ENCODE data around the gene TAP1.
"Not testable (repeated sequence)": the region's sequence is repeated elsewhere in the genome, so short reads cannot be mapped to it uniquely, and the experiment has no call there.

TAP1 gene, protein sequence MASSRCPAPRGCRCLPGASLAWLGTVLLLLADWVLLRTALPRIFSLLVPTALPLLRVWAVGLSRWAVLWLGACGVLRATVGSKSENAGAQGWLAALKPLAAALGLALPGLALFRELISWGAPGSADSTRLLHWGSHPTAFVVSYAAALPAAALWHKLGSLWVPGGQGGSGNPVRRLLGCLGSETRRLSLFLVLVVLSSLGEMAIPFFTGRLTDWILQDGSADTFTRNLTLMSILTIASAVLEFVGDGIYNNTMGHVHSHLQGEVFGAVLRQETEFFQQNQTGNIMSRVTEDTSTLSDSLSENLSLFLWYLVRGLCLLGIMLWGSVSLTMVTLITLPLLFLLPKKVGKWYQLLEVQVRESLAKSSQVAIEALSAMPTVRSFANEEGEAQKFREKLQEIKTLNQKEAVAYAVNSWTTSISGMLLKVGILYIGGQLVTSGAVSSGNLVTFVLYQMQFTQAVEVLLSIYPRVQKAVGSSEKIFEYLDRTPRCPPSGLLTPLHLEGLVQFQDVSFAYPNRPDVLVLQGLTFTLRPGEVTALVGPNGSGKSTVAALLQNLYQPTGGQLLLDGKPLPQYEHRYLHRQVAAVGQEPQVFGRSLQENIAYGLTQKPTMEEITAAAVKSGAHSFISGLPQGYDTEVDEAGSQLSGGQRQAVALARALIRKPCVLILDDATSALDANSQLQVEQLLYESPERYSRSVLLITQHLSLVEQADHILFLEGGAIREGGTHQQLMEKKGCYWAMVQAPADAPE

DNA sequence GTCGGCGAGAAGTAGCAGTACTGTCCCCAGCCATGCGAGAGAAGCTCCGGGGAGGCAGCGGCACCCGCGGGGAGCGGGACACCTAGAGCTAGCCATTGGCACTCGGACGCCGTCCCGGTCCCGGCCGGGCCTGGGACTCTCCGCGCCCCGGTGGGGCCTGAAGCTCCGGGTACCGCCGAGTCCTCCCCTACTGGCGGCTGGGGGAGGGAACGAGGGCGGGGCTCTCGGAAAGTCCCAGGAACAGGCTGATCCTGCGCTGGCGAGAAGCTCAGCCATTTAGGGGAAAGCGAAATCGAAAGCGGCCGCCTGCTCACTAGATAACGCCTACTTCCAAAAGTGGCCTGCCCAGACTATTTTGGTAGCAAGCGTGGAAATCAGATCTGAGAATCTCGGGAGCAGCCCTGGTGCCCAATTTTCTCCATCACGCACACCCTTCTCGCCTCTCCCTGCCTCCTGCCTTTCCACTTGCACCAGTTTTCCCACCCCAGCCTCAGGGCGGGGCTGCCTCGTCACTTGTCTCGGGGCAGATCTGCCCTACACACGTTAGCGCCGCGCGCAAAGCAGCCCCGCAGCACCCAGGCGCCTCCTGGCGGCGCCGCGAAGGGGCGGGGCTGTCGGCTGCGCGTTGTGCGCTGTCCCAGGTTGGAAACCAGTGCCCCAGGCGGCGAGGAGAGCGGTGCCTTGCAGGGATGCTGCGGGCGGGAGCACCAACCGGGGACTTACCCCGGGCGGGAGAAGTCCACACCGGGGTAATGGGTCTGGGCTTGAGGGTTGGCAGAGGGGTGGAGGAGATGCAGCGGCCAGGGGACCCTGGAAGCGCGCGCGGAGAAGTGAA lies at the start of gene TAP1, which contains the start of gene PSMB9:
Gene TAP1, minus strand, starts transcription at position 164 of the 835 bp plus-strand sequence. Its CDS starts 68 bp downstream, at position 96.
Gene PSMB9, plus strand, starts transcription at position 652 of the 835 bp plus-strand sequence. Its CDS starts 38 bp downstream, at position 690.
- peak; percentile 95 for DNase-seq

DNA sequence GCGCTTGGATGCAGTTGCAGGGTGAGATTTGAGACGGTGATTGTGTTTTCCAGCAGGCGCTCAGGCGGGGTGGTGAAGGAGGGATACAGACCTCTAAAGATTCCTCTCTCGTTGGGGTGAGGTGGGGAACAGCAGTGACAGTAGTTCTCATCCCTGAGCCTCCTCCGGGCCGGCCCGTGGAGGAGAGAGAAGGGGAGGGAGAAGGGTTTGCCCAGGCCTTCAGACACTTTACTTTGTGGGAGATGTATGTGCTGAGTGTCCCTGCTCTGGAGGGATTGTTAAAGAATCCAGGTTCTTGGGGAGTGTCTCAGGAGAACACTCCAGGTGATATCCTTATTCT lies 41.5 kb upstream of the TAP1 start:
- no peak for DNase-seq

DNA sequence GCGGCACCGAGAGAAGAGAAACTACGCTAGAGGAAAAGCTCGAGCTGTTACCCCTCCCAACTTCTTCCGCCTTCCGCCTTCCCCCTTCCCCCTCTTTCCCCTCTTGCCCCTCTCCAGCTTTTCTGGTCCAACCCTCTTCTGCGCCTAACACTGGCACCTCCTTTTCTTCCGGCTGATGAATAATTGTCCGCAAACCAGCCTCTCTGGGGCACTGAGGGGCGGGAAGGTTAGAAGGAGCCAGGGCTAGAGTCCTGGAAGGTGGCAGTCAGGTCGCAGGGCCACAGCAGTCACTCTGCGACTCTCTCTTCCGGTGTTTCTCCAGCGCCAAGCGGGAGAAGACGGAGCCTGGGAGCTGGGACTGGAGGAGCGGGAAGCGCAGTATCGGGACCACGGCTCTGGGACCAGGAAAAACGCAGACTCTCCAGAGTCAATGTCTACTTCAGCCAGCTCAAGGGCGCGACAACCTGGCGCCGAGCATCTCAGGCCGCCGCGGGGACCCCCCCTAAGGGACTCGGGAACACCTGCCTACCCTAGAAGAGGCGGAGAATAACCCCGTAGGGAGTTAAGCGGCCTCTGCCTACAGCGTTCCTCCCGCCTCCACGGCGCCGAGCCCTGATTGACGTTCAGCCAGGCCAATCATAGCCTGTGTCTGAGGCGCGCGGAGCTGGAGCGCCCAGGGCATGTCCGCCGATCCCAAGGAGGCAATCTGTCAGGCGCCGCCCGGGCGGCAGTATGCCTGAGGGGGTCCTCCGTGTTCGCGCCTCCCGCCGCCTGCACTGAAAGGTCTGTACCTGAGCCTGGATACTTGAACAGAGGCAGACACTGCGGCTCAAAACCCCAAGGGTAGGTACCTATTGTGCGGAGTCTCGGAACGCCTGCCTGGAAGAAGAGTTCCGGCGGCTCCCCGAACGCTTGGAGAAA lies 40.8 kb upstream of the TAP1 start:
- peak; percentile 93 for DNase-seq

DNA sequence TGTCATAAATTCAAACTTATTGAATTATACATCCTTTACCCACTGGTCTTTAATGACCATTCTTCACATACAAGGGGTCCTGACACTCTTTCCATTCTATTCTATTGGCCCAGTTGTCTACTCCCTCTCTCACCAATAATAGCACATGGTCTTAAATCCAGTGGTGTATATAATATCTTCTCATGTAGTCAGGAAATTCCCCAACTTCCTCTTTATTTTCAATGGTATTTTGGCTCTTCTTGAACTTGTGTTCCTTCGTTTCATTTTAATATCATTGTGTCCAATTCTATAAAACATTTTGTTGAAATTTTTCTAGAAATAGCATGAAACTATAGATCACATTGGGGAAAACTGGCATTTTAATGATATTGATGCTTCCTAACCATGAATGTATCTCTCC lies 37.3 kb upstream of the TAP1 start:
- no peak for DNase-seq

DNA sequence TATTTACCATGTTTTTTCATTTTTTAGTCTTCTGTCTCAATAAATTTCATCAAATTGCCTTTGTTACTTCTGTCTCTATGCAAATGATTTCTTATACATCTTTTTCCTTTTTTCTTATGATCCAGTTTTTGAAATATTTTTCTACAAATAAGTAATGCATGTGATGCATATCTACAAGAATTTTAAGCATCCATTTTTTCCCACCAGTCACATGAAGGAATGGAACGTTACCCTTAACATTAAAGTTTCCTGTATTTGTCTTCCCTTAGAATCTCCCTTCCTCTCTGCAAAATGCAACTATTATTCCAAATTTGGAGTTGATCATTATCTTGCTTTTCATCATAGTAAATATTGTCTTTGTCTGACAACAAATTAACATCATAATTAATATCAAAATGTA lies 36.0 kb upstream of the TAP1 start:
- no peak for DNase-seq

DNA sequence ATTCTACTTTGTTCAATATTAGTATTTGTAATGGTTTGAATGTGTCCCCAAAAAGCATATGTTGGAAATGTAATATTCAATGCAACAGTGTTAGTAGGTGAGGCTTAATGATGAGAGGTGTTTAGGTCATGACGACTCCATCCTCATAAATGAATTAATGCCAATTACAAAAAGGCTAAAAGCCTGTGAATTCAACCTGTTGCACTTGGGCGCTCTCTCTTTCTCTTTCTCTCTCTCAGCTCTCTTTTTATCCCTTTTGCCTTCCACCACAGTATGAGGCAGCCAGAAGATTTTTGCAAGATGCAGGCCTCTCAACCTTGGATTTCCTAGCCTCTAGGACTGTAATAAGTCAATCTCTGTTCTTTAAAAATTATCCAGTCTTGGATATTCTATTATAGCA lies 35.1 kb upstream of the TAP1 start:
- DNase-seq, result no peak

DNA sequence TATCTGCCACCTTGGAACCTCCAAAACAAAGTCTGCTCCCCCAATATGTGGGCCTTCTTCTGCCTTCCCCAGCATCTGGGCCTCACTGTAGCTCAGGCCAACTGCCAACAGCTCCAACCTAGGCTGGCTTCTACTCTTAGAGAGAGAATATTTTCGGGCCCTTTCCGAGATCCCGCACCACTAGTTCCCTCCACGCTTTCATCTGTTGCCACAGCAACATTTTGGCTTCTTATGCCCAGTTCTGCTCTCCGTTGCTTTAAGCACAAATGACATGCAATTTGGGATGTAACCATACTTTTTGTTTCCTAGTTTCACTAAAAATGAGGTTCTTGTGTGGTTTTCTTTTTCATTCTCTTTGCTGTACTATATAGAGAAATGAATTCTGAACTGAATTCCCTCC lies 34.1 kb upstream of the TAP1 start:
- no peak for DNase-seq

DNA sequence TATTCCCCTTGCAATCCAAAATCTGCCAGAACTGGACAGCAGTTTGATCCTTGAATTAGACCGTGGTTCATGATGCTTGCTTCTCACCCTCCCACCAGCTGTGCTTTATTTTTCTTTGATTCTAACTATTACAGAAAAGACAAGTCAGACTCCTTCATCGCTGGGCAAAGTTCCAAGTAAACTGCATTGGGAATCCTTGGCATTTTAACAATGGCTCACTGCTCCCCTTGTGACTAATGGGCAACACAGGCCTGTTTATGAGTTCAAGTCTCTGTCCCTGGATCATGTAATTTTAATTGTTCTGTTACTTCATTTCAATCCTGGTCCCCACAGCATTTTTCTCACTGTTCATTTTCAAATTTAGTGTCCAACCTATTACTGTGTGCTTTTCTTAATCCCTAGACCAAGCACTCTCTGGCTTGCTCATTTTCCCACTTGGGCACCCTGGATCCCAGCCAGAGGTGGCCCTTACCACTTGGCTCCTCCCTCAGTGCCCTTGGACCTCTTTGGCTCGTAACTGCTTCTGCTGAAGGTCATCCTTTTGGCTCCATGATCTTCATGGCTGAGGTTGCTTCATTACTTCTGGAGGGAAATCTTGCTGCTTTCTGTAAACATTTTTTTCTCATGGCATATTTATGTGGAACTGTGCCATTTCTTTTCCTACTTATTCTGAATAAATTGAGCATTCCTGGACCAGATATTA lies 33.3 kb upstream of the TAP1 start:
- DNase-seq, result no peak

DNA sequence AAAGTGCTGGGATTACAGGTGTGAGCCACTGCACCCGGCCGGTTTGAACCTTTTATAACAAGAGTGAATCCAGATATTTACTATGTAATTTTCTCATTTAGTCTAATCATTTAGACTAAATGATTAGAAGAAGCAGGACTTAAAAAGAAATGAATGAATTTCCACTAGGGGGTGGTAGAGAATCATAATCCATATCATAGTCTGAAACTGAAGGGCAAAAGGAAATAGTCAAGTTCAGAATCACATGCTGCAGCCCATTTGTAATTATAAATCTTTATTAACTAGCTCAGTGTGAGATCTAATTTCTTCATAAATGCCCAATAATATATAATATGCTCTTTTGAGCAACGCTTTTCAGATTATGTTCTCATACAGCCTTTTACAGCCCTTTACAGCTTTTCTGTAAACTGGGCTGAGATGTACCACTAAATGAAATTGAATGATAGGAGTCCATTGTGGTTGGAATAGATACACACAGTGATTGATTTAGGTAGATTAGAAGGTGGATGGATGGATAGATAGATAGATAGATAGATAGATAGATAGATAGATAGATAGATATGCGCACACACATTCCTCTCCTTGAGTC lies 32.3 kb upstream of the TAP1 start:
- DNase-seq, result no peak

DNA sequence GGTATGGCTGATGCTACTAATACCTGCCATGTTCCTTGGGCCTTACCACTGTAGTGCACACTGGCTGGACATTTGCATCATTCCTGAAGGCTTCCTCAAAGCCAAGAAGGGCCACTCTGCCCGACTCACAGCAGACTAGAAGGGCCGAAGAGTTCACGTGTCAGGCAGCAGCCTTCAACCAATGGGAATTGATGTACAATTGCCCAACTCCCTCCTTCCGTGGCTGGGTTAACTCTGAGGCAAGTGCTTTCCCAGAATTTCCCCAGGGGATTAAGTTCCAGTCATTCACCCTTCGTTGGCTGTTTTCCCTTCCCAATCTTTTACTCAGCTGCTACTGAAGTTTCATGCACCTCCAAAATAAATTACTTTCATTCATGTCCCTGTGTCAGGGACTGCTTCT lies 30.3 kb upstream of the TAP1 start:
- no peak for DNase-seq

DNA sequence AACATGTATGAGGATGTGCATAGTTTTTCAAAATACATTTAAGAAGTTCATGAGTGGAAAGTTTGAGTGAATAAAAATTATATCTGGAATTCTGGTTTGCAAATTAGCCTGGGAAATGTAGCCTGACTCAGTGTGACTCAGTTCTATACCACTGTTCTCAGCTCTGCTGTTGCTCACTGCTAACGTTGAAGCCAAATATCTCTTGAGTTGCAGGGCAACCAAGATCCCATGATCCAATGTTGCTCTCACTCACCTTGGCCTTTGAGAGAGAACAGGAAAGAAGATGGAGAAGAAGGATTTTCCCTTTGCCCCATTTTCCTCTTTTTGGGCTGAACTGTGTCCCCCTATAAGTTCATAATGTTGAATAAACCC lies 29.4 kb upstream of the TAP1 start:
- no peak for DNase-seq

DNA sequence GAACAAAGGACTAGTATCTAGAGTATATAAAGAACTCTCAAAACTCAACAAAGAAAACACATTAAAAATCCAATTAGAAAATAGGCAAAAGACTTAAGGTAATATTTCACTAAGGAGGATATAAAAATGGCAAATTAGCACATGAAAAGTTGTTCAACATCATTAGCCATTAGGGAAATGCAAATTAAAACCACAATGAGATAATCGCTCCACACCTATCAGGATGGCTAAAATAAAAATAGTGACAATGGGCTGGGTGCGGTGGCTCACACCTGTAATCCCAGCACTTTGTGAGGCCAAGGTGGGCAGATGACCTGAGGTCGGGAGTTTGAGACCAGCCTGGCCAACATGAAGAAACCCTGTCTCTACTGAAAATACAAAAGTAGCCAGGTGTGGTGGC lies 27.5 kb upstream of the TAP1 start:
- DNase-seq, result not testable (repeated sequence)

DNA sequence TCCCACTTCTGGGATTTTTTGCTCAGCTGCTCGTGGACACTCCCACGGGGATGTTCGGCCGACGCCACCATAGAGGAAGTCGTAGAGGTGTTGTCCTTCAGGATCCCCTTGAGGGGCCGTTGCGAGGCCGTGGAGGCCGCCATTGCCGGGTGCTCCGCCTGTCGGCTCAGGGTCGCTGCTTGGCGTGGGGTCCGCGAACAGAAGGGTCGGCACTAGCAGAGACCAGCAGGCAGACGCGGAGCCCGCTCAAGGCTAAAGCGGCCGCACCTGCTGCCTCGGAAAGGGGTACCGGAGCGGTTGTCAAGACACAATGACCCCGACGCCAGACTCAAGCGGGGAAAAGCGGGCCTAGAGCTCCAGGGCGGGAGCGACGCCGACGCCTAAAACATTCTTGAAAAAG lies 26.2 kb upstream of the TAP1 start:
- no peak for DNase-seq

DNA sequence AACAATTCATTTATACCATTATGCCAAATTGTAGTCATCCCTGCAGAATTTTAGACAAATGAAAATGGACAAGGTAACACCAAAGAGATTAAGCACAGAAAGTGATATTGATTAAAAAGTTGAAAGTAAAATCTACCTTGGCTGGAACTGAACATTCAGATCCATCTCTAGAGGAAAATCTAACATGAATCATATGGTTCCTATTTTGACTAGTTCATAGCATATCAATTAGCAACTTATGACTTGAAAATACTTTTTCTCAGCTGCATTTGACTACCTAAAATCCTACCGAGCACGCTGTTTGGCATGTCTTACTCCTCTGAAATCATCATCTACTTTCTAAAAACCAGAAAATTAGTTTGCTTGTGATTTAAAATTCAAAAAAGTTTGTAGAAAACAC lies 23.1 kb upstream of the TAP1 start:
- no peak for DNase-seq

DNA sequence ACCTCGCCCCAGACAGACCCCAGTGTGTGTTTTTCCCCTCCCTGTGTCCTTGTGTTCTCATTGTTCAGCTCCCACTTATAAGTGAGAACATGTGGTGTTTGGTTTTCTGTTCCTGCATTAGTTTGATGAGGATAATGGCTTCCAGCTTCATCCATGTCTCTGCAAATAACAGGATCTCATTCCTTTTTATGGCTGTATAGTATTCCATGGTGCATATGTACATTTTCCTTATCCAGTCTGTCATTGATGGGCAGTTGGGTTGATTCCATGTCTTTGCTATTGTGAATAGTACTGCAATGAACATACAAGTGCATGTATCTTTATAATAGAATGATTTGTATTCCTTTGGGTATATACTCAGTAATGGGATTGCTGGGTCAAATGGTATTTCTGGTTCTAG lies 20.4 kb upstream of the TAP1 start:
- not testable (repeated sequence) for DNase-seq

DNA sequence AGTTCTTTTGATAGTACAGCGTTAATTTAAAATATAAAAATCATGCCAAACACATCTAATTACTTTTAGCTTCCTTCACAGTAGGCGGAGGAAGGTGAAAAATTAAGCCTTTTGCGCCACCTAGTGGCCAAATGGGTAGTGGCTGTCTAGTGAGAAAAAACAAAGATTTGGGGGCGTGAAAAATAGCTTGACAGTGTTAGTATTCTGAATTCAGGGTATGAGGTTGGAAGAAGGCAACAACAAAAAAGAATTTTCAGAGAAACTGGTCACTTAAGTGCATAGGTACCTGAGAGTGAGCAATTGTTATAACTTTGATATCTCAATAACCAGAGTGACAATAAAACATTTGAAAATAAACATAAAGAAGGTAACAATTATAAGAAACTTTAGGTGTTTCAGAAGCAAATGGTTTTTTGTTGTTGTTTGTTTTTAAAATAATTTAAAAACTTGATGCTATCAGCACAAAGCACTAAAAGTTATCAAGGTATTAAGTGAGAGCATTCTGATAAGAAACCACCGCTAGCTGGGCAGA lies 14.8 kb upstream of the TAP1 start:
- peak; percentile 92 for DNase-seq

DNA sequence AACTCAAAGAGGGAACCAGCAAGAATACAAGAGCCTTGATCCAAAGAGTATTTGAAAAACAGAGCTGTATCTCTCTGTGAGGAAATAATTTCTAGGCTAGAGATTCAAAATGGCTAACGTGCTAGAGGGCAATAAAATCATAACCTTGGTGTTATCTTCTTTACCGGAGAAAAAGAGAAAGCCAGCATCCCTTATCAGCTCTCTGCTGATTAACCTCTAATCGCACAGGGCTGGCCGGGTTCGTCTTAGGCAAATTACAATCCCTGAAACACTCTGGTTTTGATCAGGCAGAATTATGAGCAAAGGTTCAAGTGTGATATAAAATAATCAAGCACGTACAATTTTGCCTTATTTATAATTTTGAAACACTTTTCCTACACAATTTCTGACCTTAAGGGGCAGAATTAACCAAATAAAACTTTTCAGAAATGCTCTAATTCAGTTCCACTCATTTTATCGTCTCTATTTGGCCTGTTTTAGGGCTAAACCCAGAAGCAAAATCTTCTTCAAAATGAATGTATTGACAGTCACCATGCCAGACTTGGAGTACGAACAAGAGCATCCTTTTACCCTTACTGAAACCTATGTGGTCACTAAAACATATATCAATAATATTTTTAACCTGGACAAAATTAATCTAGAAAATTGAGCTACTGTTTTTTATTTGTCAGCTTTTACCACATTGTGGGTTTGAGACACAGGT lies 14.2 kb upstream of the TAP1 start:
- no peak for DNase-seq

DNA sequence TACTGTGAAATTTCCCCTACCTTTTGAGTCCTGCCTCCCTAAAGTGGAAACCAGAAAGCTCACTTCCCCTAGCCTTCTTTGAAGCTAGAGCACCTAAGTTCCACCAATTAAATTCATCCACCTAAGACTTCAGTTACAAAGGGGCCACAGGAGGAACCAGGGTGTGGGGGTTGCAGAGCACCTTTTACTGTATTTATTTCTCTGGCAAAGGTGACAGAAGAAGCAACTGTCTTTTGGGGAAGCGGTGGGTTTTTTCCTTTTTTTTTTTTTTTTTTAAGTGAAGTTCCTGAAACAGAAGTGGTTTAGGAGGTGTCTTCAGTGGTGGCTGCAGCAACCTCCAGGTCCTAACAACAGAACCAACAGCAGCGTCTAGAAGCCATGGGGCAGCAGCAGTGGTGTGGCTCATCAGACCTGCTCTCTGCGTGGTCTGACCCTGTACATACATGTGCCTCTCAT lies 13.5 kb upstream of the TAP1 start:
- DNase-seq, result no peak

DNA sequence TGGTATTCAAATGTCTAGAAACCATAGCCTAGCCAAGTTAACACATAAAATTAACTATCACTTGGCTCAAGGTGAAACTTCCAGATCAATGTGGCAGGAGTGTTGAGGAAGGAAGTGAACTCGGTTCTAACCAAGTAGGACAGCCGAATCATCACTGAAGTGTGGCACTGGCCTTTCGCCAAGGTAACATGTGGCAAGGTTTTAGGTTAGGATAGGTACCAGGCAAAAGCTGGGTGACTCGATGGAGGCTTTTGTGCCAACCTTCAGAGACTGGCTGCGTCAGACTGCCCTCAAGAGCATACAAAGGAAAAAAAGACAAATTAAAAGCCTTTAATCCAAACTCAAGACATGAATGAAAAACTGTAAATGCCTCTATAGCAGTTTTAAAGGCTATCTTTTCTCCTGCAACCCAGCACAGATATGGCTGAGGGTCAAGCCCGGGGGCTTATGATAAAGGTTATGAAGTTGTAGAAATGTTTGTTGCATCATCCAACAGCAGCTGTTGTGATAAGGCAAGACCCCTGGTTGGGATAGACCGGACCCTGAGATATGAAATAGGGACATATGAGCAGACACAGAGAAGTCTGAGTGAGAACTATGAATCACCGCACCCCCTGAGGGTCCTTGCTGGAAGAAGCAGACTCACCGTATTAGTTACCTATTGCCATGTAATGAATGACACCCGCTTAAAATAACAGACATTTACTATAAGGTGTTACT lies 12.4 kb upstream of the TAP1 start:
- no peak for DNase-seq

DNA sequence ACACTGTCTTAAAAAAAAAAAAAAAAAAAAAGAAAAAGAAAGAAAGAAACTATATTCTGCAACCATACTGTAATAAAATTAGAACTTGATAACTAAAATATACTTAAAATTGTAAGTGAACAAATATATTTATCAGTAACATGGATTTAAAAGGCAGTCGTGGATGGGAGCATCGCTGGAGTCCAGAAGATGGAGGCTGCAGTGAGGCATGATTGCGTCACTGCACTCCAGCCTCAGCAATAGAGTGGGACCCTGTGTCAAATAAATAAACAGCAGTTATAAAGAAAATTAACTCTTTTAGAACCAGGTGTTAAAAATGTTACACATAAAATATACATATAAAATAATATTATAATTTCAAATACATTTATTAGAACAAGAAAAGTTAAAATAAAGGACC lies 9.2 kb upstream of the TAP1 start:
- DNase-seq, result no peak

Measured in CD4-positive, alpha-beta T cell treated with Interleukin-17A for 4 hours (primary cell).